Measurements from ENCODE around the gene DCST2. TPM values are rescaled to one million over a fixed set of nuclear protein-coding genes. Genes with fewer than 3 reads are reported as not detected.

DCST2 gene
- total RNA-seq, 1 donor from 2014 or later, result under 0.01 TPM

GRCh38 chr1:154994591-154994990 lies 39.0 kb downstream of the DCST2 start:
- no peaks in the 10 kb centered on the region for H3K27me3 ChIP-seq (ENCODE audit: control insufficient read depth, insufficient read depth, low read length)
- no peak for DNase-seq (ENCODE audit: low read depth)
- H3K4me3 ChIP-seq (ENCODE audit: low read depth, low read length), result no peak overlapping the region
- FAIRE-seq, result no peak
- peaks cover 3% of the 10 kb centered on the region for H3K36me3 ChIP-seq (ENCODE audit: control insufficient read depth, insufficient read depth, low read length)
- TF ChIP-seq CTCF (IDR thresholded peaks at IDR 0.05; ENCODE audit: insufficient read depth, low read length, severe bottlenecking), result no peak

DNA sequence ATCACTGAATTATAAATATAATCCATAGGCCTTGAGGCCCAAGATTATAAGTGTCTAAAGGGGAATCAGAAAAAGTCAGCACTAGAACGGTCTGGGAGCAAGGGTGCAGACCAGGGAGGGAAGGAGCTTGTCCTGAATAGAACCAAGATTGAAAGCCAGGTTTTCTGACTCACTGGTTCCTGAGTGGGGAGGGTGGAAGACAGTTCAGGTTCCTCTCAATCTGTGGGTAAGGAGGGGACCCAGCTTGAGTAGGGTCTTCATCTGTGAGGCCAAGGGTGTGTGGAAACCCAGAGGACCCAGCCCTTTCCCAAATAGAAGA lies 39.4 kb downstream of the DCST2 start:
- H3K36me3 ChIP-seq (ENCODE audit: control insufficient read depth, insufficient read depth, low read length), result peaks cover 6% of the 10 kb centered on the region
- H3K27me3 ChIP-seq (ENCODE audit: control insufficient read depth, insufficient read depth, low read length), result no peaks in the 10 kb centered on the region
- TF ChIP-seq CTCF (IDR thresholded peaks at IDR 0.05; ENCODE audit: insufficient read depth, low read length, severe bottlenecking), result no peak
- FAIRE-seq (no peak), DNase-seq (ENCODE audit: low read depth) (no peak)
- H3K4me3 ChIP-seq (ENCODE audit: low read depth, low read length), result no peak overlapping the region

- DNase-seq (ENCODE audit: low read depth), result no peak
- Histone ChIP-seq H3K36me3 (ENCODE audit: control insufficient read depth, insufficient read depth, low read length) (peaks cover 9% of the 10 kb centered on the region), H3K27me3 (ENCODE audit: control insufficient read depth, insufficient read depth, low read length) (no peaks in the 10 kb centered on the region), H3K4me3 (ENCODE audit: low read depth, low read length) (no peak within 1 kb of the TSS)
- no peak for FAIRE-seq
- TF ChIP-seq CTCF (IDR thresholded peaks at IDR 0.05; ENCODE audit: insufficient read depth, low read length, severe bottlenecking), result no peak
These were observed 39.9 kb downstream of the DCST2 start, which contains the start of gene LENEP for GRCh38 chr1:154993572-154994268. Gene LENEP (plus strand): TSS chr1:154993586. CDS start chr1:154993608, 22 bp downstream.

DNA sequence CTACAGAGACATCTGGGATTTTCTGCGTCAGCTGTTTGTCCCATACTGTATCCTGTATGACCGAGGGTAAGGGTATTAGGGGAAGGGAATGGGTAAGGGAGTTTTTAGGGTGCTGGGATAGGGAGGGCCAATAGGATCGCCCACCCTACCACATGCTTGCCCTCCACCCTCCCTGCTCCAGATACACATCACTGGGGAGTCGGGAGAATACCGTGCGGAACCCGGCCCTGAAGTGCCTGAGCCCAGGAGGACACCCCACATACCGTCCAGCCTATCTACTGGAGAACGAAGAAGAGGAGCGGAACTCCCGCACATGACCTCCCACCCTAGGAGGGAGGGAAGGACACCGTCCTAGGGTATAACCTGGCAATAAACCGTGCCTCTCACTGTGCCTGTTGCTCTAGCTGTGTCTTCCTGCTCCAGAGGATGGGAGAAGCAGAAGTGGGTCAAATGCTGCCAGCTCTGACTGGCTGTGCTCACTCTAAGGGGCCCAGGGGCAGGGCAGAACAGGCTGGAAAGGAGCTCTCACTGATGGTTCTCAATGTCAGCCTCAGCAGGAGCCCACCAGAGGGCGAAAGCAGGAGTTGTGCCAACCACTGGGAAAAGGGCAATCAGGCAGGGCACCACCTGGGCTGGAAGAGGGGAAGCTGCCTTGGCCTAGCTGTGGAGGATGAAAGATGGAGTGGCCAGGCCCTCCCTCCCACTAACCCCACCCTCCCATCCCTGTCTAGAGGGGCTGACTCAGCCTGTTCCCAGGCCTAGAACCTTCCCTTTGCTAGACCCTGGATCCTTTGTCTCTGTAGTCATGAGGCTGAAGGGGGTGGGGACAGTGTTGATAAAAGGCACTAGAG lies 40.6 kb downstream of the DCST2 start:
- FAIRE-seq, result no peak
- Histone ChIP-seq H3K36me3 (ENCODE audit: control insufficient read depth, insufficient read depth, low read length) (peaks cover 17% of the 10 kb centered on the region), H3K4me3 (ENCODE audit: low read depth, low read length) (no peak overlapping the region), H3K27me3 (ENCODE audit: control insufficient read depth, insufficient read depth, low read length) (no peaks in the 10 kb centered on the region)
- TF ChIP-seq CTCF (IDR thresholded peaks at IDR 0.05; ENCODE audit: insufficient read depth, low read length, severe bottlenecking), result peak; percentile 32
- peak; percentile 40 for DNase-seq (ENCODE audit: low read depth)

DNA sequence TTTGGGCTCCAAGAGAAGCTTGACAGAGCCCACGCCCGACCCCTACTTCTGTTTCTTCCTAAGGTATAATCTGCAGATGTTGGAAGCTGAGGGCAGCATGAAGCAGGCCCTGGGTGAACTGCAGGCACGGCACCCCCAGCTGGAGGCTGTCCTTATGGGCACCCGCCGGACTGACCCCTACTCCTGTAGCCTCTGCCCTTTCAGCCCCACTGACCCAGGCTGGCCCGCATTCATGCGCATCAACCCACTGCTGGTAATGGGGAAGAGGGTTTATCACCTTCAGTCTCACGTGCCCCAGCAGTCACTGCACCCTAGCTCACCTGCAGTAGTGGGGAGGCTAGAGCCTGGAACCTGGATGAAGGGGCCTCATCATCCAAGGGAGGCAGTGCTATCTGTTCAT lies 43.3 kb downstream of the DCST2 start:
- H3K4me3 ChIP-seq (ENCODE audit: low read depth, low read length), result no peak overlapping the region
- H3K36me3 ChIP-seq (ENCODE audit: control insufficient read depth, insufficient read depth, low read length), result peaks cover 22% of the 10 kb centered on the region
- no peak for DNase-seq (ENCODE audit: low read depth)
- H3K27me3 ChIP-seq (ENCODE audit: control insufficient read depth, insufficient read depth, low read length), result no peaks in the 10 kb centered on the region
- FAIRE-seq, result no peak
- TF ChIP-seq CTCF (IDR thresholded peaks at IDR 0.05; ENCODE audit: insufficient read depth, low read length, severe bottlenecking), result no peak

All from bronchial epithelial cell (primary cell).